ENCODE data around the gene LRRC74B. TPM values are rescaled to one million over a fixed set of nuclear protein-coding genes. Genes with fewer than 3 reads are reported as not detected.
"Not testable (repeated sequence)": the region's sequence is repeated elsewhere in the genome, so short reads cannot be mapped to it uniquely, and the experiment has no call there.

LRRC74B gene
- total RNA-seq, 2 donors from 2014 or later: not detected

DNA sequence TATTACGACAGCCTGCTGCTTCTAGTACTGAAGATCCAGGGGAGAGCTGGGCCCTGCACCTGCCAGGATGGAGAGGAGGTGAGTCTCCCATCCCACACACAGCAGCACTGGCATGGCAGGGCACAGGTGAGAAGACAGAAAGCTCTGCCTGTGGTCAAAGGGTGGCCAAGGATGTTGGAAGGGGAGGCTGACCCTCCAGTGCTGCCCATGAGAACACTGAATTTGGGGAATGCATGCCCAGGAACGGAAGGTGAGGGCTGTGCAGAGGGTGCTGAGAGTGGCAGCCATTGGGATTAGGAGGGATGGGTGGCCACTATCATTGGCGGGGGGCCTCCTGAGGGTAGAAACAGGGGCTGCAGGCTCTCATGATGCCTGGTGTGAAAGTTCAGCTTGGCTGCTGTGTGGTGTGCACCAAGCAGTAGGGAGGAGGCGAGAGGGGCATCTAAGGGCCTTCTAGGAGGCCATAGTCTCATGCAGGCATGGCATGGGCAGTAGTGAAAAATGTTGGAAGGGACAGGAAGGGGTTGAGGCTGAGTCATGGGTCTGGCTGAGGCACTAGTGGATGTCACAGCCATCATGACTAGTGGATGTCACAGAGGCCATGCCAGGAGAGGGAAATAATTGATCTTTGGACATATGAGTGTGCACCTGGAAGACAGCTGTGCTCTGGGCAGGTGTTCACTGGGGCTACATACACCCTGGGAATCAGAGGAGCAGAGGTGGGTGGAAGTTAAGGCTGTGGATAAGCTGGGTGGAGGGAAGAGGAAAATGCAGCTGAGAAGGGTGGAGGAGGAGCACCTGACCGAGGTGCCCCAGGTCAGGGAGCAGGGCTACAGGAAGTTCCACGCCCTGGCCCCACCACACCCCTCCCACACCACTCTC, 2.5 kb upstream of the LRRC74B start:
- no peaks in the 10 kb centered on the region for H3K36me3 ChIP-seq
- TF ChIP-seq, protein P1, sequence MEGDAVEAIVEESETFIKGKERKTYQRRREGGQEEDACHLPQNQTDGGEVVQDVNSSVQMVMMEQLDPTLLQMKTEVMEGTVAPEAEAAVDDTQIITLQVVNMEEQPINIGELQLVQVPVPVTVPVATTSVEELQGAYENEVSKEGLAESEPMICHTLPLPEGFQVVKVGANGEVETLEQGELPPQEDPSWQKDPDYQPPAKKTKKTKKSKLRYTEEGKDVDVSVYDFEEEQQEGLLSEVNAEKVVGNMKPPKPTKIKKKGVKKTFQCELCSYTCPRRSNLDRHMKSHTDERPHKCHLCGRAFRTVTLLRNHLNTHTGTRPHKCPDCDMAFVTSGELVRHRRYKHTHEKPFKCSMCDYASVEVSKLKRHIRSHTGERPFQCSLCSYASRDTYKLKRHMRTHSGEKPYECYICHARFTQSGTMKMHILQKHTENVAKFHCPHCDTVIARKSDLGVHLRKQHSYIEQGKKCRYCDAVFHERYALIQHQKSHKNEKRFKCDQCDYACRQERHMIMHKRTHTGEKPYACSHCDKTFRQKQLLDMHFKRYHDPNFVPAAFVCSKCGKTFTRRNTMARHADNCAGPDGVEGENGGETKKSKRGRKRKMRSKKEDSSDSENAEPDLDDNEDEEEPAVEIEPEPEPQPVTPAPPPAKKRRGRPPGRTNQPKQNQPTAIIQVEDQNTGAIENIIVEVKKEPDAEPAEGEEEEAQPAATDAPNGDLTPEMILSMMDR (IDR thresholded peaks at IDR 0.05): no peak
- H3K4me3 ChIP-seq: no peak overlapping the region
- no peaks in the 10 kb centered on the region for H3K27me3 ChIP-seq
- no peaks in the 10 kb centered on the region for H3K9me3 ChIP-seq
- peaks cover 0 to 27% of the 10 kb centered on the region in 2 donors for H3K4me1 ChIP-seq
- H3K27ac ChIP-seq: no peak overlapping the region
- DNase-seq (ENCODE audit: low spot score): no peak

- TF ChIP-seq, protein P1 (IDR thresholded peaks at IDR 0.05): no peak
- Histone ChIP-seq H3K36me3 (no peaks in the 10 kb centered on the region), H3K27ac (no peak overlapping the region), H3K4me3 (no peak overlapping the region), H3K27me3 (no peaks in the 10 kb centered on the region), H3K9me3 (no peaks in the 10 kb centered on the region), H3K4me1 (peaks cover 0 to 22% of the 10 kb centered on the region in 2 donors)
- DNase-seq (ENCODE audit: low spot score): no peak
Measured at GRCh38 chr22:21043860-21044535, 1.7 kb upstream of the LRRC74B start.

GRCh38 chr22:21044931-21045584, 688 bp upstream of the LRRC74B start:
- Histone ChIP-seq H3K4me3 (peak overlapping the region; percentile 35 to 57), H3K27ac (no peak overlapping the region), H3K27me3 (no peaks in the 10 kb centered on the region), H3K9me3 (no peaks in the 10 kb centered on the region), H3K4me1 (peaks cover 0 to 22% of the 10 kb centered on the region in 2 donors), H3K36me3 (no peaks in the 10 kb centered on the region)
- no peak for DNase-seq (ENCODE audit: low spot score)
- TF ChIP-seq, protein P1 (IDR thresholded peaks at IDR 0.05): no peak

- Histone ChIP-seq H3K4me1 (peaks cover 0 to 22% of the 10 kb centered on the region in 2 donors), H3K36me3 (no peaks in the 10 kb centered on the region), H3K27me3 (no peaks in the 10 kb centered on the region), H3K27ac (no peak overlapping the region), H3K4me3 (no peak overlapping the region), H3K9me3 (no peaks in the 10 kb centered on the region)
- TF ChIP-seq, protein P1 (IDR thresholded peaks at IDR 0.05): no peak
- no peak for DNase-seq (ENCODE audit: low spot score)
Measured at GRCh38 chr22:21047035-21047661, 1.4 kb downstream of the LRRC74B start.

GRCh38 chr22:21047730-21048129, 2.0 kb downstream of the LRRC74B start:
- no peaks in the 10 kb centered on the region for H3K9me3 ChIP-seq
- TF ChIP-seq, protein P1 (IDR thresholded peaks at IDR 0.05): no peak
- no peaks in the 10 kb centered on the region for H3K36me3 ChIP-seq
- peaks cover 0 to 22% of the 10 kb centered on the region in 2 donors for H3K4me1 ChIP-seq
- H3K27ac ChIP-seq: no peak overlapping the region
- DNase-seq (ENCODE audit: low spot score): no peak
- no peak overlapping the region for H3K4me3 ChIP-seq
- H3K27me3 ChIP-seq: no peaks in the 10 kb centered on the region

DNA sequence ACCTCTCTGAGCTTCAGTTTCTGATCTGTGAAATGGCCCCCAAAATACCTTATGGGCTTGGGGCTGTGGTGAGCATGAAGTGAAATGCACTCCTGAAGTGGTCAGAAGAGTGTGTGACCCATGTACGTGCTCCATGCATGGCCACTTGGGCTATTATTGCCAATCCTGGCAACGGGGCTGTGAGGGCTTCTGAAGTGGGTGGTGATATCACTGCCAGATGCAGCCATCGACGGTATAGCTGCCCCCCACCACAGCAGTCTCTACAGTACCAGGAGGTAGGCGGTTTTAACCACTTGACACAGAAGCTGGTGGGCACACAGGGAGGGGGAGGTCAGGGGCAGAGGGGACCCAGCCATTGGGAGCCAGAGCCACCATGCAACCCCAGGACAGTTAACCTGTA, 2.7 kb downstream of the LRRC74B start:
- not testable (repeated sequence) for DNase-seq (ENCODE audit: low spot score); H3K27me3 ChIP-seq; H3K36me3 ChIP-seq; H3K4me3 ChIP-seq; H3K27ac ChIP-seq; H3K9me3 ChIP-seq
- H3K4me1 ChIP-seq: peaks cover 0 to 22% of the 10 kb centered on the region in 2 donors

DNA sequence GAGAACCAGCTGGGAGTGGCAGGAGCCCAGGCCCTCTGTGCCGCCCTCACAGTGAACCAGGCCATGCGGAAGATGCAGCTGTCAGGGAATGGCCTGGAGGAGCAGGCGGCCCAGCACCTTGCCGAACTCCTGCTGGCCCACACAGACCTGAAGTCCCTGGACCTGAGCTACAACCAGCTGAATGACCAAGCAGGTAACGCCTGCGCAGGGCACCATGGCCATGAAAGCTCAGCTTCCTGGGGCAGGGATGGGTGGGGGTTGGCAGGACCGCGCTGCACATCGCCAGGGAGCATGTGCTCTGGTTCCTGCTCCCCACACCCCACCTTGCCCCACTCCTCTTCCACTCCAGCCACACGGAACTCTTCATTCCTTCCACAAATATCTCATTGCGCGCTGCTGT, 3.2 kb downstream of the LRRC74B start:
- DNase-seq (ENCODE audit: low spot score); H3K36me3 ChIP-seq; H3K27me3 ChIP-seq; H3K9me3 ChIP-seq; H3K27ac ChIP-seq; H3K4me3 ChIP-seq: not testable (repeated sequence)
- peaks cover 0 to 22% of the 10 kb centered on the region in 2 donors for H3K4me1 ChIP-seq
